Measurements from ENCODE around the gene DIDO1. TPM values are rescaled to one million over a fixed set of nuclear protein-coding genes. Genes with fewer than 3 reads are reported as not detected.

Gene DIDO1
- total and polyA plus RNA-seq, 2 of the 13 experiments (the other 11 are each of a cell fraction or from before 2014, with no cell fraction given): 75.0 to 75.1 TPM

DNA sequence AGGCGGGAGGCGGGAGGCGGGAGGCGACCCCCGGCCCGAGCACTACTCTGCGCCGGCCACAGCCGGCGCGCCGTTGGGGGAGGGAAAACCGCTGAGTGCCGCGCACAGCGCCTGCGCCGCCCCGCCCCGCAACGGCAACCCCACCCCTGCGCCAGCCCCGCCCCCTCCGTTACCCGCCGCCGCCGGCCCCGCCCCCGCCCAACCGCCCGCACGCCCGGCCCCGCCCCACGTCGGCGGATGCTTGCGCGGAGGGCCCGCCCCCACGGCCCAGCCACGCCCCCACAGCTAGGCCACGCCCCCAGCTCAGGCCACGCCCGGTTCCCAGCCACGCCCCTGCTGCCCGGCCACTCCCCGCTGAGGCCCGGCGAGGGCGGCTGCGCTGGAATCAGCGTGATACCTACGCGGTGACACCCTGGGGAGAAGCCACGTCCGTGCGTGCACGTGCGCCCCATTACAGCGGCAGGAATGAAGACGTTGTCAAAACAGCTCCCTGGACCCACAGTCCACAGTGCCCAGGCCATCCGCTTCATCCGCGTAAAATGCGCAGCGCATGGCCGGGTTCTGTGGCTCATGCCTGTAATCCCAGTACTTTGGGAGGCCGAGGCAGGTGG lies 64.5 kb downstream of the DIDO1 start, which contains the start of gene TCFL5 (continued):
- TF ChIP-seq ZKSCAN8 (CRISPR knock-in tag; IDR thresholded peaks at IDR 0.05; ENCODE audit: borderline replicate concordance): peak; percentile 75; the same call in 1 of the 2 replicates
- no peak for TF ChIP-seq SNRNP70 (IDR thresholded peaks at IDR 0.05; ENCODE audit: low read depth, low read length)
- peak; percentile 77; the same call in 1 of the 2 replicates for TF ChIP-seq ZBTB3 (CRISPR knock-in tag; IDR thresholded peaks at IDR 0.05; ENCODE audit: borderline replicate concordance, low read depth)
- TF ChIP-seq, protein P1, sequence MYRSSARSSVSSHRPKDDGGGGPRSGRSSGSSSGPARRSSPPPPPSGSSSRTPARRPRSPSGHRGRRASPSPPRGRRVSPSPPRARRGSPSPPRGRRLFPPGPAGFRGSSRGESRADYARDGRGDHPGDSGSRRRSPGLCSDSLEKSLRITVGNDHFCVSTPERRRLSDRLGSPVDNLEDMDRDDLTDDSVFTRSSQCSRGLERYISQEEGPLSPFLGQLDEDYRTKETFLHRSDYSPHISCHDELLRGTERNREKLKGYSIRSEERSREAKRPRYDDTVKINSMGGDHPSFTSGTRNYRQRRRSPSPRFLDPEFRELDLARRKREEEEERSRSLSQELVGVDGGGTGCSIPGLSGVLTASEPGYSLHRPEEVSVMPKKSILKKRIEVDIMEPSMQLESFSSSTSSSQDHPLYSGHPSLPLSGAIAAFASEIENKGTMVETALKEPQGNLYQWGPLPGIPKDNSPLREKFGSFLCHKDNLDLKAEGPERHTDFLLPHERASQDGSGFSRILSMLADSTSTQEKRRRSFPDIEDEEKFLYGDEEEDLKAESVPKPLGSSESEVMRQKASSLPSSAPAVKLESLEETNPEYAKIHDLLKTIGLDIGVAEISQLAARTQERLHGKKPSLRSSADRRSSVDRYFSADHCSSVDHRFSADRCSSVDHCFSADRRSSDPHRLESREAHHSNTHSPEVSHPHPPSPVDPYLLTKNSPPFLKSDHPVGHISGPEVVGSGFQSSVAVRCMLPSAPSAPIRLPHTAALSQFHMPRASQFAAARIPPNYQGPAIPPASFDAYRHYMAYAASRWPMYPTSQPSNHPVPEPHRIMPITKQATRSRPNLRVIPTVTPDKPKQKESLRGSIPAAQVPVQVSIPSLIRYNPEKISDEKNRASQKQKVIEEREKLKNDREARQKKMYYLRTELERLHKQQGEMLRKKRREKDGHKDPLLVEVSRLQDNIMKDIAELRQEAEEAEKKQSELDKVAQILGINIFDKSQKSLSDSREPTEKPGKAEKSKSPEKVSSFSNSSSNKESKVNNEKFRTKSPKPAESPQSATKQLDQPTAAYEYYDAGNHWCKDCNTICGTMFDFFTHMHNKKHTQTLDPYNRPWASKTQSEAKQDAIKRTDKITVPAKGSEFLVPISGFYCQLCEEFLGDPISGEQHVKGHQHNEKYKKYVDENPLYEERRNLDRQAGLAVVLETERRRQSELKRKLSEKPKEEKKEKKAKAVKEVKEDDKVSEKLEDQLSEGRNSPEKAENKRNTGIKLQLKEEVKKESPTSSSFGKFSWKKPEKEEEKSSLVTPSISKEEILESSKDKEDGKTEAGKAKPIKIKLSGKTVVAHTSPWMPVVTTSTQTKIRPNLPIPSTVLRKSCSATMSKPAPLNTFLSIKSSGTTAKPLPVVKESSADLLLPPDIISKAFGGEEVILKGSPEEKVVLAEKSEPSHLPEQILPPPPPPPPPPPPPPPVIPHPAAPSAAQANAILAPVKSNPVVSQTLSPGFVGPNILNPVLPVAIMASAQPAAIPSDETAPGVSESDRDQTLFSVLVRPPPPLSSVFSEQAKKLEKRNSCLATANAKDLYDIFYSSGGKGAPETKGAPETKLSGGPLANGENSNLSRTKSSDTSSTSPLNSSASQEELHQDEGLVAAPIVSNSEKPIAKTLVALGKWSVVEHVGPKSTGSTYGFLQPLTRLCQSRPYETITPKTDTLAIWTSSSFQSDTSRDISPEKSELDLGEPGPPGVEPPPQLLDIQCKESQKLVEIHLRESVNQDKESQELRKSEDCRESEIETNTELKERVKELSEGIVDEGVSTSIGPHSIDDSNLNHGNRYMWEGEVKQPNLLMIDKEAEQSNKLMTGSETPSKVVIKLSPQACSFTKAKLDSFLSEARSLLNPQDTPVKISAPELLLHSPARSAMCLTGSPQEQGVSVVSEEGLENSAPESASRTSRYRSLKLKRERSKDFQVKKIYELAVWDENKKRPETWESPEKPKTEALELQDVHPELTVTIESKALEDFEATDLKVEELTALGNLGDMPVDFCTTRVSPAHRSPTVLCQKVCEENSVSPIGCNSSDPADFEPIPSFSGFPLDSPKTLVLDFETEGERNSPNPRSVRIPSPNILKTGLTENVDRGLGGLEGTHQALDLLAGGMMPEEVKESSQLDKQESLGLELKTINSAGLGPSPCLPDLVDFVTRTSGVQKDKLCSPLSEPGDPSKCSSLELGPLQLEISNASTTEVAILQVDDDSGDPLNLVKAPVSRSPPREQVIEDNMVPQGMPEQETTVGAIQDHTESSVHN (CRISPR knock-in tag; IDR thresholded peaks at IDR 0.05): peak; percentile 95
- TF ChIP-seq ZNF768 (CRISPR knock-in tag; IDR thresholded peaks at IDR 0.05): peak; percentile 90
- TF ChIP-seq IKZF4 (CRISPR knock-in tag; IDR thresholded peaks at IDR 0.05; ENCODE audit: borderline replicate concordance, low read depth, not compliant biosample characterization): peak; percentile 96
- TF ChIP-seq ZFP36L1 (CRISPR knock-in tag; IDR thresholded peaks at IDR 0.05): peak; percentile 90
- TF ChIP-seq TAF1 (CRISPR knock-in tag; IDR thresholded peaks at IDR 0.05): peak; percentile 80
- TF ChIP-seq POGZ (CRISPR knock-in tag; IDR thresholded peaks at IDR 0.05): peak; percentile 28; the same call in 1 of the 2 replicates
- TF ChIP-seq ZNF484 (CRISPR knock-in tag; IDR thresholded peaks at IDR 0.05; ENCODE audit: borderline replicate concordance, low read depth): peak; percentile 85; the same call in 1 of the 2 replicates
- TF ChIP-seq ZEB1 (IDR thresholded peaks at IDR 0.05; ENCODE audit: insufficient replicate concordance, low read depth): no peak
- no peak for TF ChIP-seq NFE2L2 (IDR thresholded peaks at IDR 0.05; ENCODE audit: low read length)
- no peak for TF ChIP-seq ZBTB1 (CRISPR knock-in tag; IDR thresholded peaks at IDR 0.05; ENCODE audit: borderline replicate concordance)
- no peak for TF ChIP-seq HNF4G (IDR thresholded peaks at IDR 0.05; ENCODE audit: borderline replicate concordance, low read depth, low read length)
- peak; percentile 86 for TF ChIP-seq HNF4G (CRISPR knock-in tag; IDR thresholded peaks at IDR 0.05; ENCODE audit: borderline replicate concordance, low read depth)
- peak; percentile 98 for TF ChIP-seq ZNF713 (CRISPR knock-in tag; IDR thresholded peaks at IDR 0.05)
- no peak for TF ChIP-seq ZNF101 (CRISPR knock-in tag; IDR thresholded peaks at IDR 0.05; ENCODE audit: borderline replicate concordance, low read depth)
- TF ChIP-seq, protein P2, sequence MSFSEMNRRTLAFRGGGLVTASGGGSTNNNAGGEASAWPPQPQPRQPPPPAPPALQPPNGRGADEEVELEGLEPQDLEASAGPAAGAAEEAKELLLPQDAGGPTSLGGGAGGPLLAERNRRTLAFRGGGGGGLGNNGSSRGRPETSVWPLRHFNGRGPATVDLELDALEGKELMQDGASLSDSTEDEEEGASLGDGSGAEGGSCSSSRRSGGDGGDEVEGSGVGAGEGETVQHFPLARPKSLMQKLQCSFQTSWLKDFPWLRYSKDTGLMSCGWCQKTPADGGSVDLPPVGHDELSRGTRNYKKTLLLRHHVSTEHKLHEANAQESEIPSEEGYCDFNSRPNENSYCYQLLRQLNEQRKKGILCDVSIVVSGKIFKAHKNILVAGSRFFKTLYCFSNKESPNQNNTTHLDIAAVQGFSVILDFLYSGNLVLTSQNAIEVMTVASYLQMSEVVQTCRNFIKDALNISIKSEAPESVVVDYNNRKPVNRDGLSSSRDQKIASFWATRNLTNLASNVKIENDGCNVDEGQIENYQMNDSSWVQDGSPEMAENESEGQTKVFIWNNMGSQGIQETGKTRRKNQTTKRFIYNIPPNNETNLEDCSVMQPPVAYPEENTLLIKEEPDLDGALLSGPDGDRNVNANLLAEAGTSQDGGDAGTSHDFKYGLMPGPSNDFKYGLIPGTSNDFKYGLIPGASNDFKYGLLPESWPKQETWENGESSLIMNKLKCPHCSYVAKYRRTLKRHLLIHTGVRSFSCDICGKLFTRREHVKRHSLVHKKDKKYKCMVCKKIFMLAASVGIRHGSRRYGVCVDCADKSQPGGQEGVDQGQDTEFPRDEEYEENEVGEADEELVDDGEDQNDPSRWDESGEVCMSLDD (CRISPR knock-in tag; IDR thresholded peaks at IDR 0.05; ENCODE audit: borderline replicate concordance): peak; percentile 81; the same call in 1 of the 2 replicates

Data from HepG2 (cell line).